MCF 10A (cell line): ENCODE measurements around the gene EGLN1. TPM values are rescaled to one million over a fixed set of nuclear protein-coding genes. Genes with fewer than 3 reads are reported as not detected.

Experiments used
- BruUV-seq: library from RNA; stranded (reverse); fragments of 400-500 nt; replicated peaks from 2 replicates; lab custom pipeline; 2021; lab: Mats Ljungman, UMichigan
- CTCF ChIA-PET: fragments of 300-600 bp; sonication (Branson Sonifier 250); formaldehyde crosslinking; extraction: SDS; loops from one replicate; lab custom pipeline; 2021; ENCODE audit warnings: antibody characterized with exemption, inconsistent platforms; lab: Yijun Ruan, JAX
- POLR2A ChIA-PET: fragments of 300-600, 350-650 bp; sonication (Branson Sonifier 250); formaldehyde crosslinking; extraction: SDS; loops from one replicate; lab custom pipeline; 2020; ENCODE audit warnings: antibody characterized with exemption, inconsistent platforms; lab: Yijun Ruan, JAX
- DNase-seq: peaks from one replicate; pipeline ENCODE4 v3.0.0-alpha.2; 2018; ENCODE audit not compliant: unreplicated experiment
- H3K27ac Mint-ChIP-seq: one replicate; pipeline ENCODE4 v1.8.0; 2022; ENCODE audit warnings: mild to moderate bottlenecking, low read depth, mixed read lengths; ENCODE audit not compliant: unreplicated experiment
- H3K27me3 Mint-ChIP-seq: one replicate; pipeline ENCODE4 v1.8.0; 2022; ENCODE audit warnings: mixed read lengths; ENCODE audit not compliant: insufficient read depth, unreplicated experiment
- H3K36me3 Mint-ChIP-seq: one replicate; pipeline ENCODE4 v1.8.0; 2022; ENCODE audit warnings: mild to moderate bottlenecking, moderate library complexity, mixed read lengths; ENCODE audit not compliant: insufficient read depth, unreplicated experiment
- H3K4me1 Mint-ChIP-seq: one replicate; pipeline ENCODE4 v1.8.0; 2022; ENCODE audit warnings: mixed read lengths; ENCODE audit not compliant: insufficient read depth, unreplicated experiment
- H3K4me3 Mint-ChIP-seq: one replicate; pipeline ENCODE4 v1.8.0; 2022; ENCODE audit warnings: mild to moderate bottlenecking, moderate library complexity, mixed read lengths; ENCODE audit not compliant: unreplicated experiment
- H3K9me3 Mint-ChIP-seq: one replicate; pipeline ENCODE4 v1.8.0; 2022; ENCODE audit warnings: mixed read lengths; ENCODE audit not compliant: unreplicated experiment
- intact Hi-C: fragments of 100-400 bp; cut with micrococcal nuclease; formaldehyde crosslinking; loops from 2 replicates; pipeline ENCODE4 v1.14.1; 2022
- total RNA-seq: library from RNA; stranded (reverse); gene quantifications from 2 replicates; pipeline ENCODE4 v1.2.3, GENCODE V29; 2022
- TF ChIP-seq, protein P1 (sequence below): fragments of 200-600 bp; IDR thresholded peaks from one replicate; pipeline ENCODE4 v1.8.0; 2022; ENCODE audit warnings: antibody characterized with exemption, mild to moderate bottlenecking; ENCODE audit not compliant: unreplicated experiment

The EGLN1 gene
- total RNA-seq, 1 experiment from 2014 or later: 68.8 TPM

DNA sequence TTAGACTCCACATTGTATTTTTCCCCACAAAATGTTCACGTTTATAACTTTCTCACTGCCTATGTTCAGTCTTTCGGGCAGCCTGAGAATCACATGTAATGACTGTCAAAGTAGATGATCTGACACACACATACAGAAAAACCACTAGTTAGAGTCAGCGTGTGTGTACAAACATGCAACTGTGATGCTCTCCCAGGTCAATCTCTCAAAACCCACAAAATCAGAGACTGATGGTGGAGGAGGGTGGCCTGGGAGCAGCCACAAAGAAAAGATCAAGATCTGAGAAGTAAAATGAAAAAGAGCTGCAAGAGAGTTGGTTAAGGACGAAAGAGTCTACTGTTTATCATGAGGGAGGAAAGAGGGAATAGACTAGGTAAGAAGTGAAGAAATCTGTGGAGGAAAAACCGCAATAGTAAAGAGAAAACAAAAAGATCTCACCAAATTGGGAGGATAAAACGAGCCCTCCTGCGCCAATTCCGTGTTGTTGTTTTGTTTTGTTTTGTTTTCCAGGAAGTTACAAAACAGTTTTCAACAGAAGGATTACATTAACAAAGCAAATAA, 2.3 kb downstream of the EGLN1 start:
- H3K27me3 Mint-ChIP-seq: no peaks in the 10 kb centered on the region
- peak; percentile 44 for DNase-seq
- TF ChIP-seq, protein P1, sequence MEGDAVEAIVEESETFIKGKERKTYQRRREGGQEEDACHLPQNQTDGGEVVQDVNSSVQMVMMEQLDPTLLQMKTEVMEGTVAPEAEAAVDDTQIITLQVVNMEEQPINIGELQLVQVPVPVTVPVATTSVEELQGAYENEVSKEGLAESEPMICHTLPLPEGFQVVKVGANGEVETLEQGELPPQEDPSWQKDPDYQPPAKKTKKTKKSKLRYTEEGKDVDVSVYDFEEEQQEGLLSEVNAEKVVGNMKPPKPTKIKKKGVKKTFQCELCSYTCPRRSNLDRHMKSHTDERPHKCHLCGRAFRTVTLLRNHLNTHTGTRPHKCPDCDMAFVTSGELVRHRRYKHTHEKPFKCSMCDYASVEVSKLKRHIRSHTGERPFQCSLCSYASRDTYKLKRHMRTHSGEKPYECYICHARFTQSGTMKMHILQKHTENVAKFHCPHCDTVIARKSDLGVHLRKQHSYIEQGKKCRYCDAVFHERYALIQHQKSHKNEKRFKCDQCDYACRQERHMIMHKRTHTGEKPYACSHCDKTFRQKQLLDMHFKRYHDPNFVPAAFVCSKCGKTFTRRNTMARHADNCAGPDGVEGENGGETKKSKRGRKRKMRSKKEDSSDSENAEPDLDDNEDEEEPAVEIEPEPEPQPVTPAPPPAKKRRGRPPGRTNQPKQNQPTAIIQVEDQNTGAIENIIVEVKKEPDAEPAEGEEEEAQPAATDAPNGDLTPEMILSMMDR: no peak
- BruUV-seq: TSS peak; percentile 21
- CTCF ChIA-PET: interaction anchor here (0.6 to 3.6 kb wide), 17 partner anchors 8 to 181 kb away, joined by 3 to 27 read pairs (median 5); partner anchors contain the start of genes EXOC8 and SPRTN
- H3K9me3 Mint-ChIP-seq: no peaks in the 10 kb centered on the region
- intact Hi-C loops: loop anchor here (2.0 kb wide), 3 partner anchors 15 to 37 kb away; no protein-coding TSS in a partner anchor
- peaks cover 5% of the 10 kb centered on the region for H3K36me3 Mint-ChIP-seq
- H3K27ac Mint-ChIP-seq: peak overlapping the region; percentile 73
- H3K4me3 Mint-ChIP-seq: peak overlapping the region; percentile 82
- peaks cover 39% of the 10 kb centered on the region for H3K4me1 Mint-ChIP-seq
- POLR2A ChIA-PET: interaction anchor here (0.6 to 9.9 kb wide), 25 partner anchors 9 to 1350 kb away, joined by 3 to 247 read pairs (median 7); partner anchors contain the start of genes EXOC8, SPRTN and TSNAX

DNA sequence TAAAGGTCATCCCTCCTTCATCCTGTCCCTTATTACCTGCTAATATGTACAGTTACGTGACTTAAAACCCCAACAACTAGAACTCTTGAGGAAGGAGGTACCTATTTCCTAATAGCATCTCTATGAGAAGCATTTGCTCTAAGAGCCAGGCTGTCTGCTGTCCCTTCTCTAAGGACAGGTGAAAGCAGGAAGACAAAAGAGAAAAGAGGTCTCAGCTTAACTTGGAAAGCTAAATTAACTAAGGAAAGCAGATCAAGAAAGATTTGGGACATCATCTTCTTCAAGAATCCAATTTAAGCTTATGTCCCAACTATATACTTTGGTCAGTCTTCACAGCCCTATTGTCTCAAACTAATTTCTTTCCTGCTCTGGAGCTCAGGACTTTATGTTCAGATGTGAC, 2.9 kb downstream of the EGLN1 start:
- DNase-seq: no peak
- Mint-ChIP-seq H3K4me3 (peak overlapping the region; percentile 82), H3K9me3 (no peaks in the 10 kb centered on the region), H3K4me1 (peaks cover 44% of the 10 kb centered on the region), H3K27me3 (no peaks in the 10 kb centered on the region), H3K27ac (peak overlapping the region; percentile 73), H3K36me3 (peaks cover 7% of the 10 kb centered on the region)
- BruUV-seq: no TSS peak
- TF ChIP-seq, protein P1: no peak
- ChIA-PET POLR2A (interaction anchor here (0.7 to 9.9 kb wide), 10 partner anchors 9 to 461 kb away, joined by 3 to 247 read pairs (median 51); partner anchors contain the start of genes EXOC8, SPRTN and TSNAX), CTCF (interaction anchor here (0.8 to 3.6 kb wide), 7 partner anchors 10 to 172 kb away, joined by 3 to 27 read pairs (median 8); no protein-coding TSS in a partner anchor)
- intact Hi-C loops: loop anchor here (2.0 kb wide), 1 partner anchor 14 kb away; no protein-coding TSS in a partner anchor

DNA sequence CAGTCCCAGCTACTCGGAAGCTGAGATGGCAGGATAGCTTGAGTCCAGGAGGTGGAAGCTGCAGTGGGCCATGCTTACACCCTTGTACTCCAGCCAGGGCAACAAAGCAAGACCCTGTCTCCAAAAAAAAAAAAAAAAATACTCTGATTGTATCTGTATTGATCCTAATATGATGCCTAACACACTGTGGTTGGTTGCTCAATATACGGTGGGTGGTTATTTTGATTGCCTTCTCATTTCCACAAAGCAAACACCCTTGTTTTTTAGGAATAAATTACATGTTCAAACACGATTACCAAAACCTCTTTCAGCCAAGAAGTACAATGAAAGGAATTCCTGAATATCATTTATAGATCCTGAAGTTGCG, 3.4 kb downstream of the EGLN1 start:
- ChIA-PET CTCF (interaction anchor here (0.6 to 3.6 kb wide), 9 partner anchors 10 to 173 kb away, joined by 3 to 27 read pairs (median 4); no protein-coding TSS in a partner anchor), POLR2A (interaction anchor here (0.6 to 9.9 kb wide), 15 partner anchors 9 to 461 kb away, joined by 3 to 247 read pairs (median 13); partner anchors contain the start of genes EXOC8, SPRTN and TSNAX)
- no peaks in the 10 kb centered on the region for H3K9me3 Mint-ChIP-seq
- BruUV-seq: no TSS peak
- peaks cover 46% of the 10 kb centered on the region for H3K4me1 Mint-ChIP-seq
- H3K4me3 Mint-ChIP-seq: peak overlapping the region; percentile 82
- TF ChIP-seq, protein P1: no peak
- peak overlapping the region; percentile 73 for H3K27ac Mint-ChIP-seq
- no peak for DNase-seq
- H3K36me3 Mint-ChIP-seq: peaks cover 7% of the 10 kb centered on the region
- intact Hi-C loops: loop anchor here (2.0 kb wide), 1 partner anchor 14 kb away; no protein-coding TSS in a partner anchor
- H3K27me3 Mint-ChIP-seq: no peaks in the 10 kb centered on the region
